ENCODE results near the gene WDR35.

Gene WDR35

GRCh38 chr2:19865151-19865550, 124.8 kb downstream of the WDR35 start:
- no peak for DNase-seq

- no peak for DNase-seq
Observed at GRCh38 chr2:19864381-19864780, 125.5 kb downstream of the WDR35 start.

GRCh38 chr2:19863303-19864041, 126.4 kb downstream of the WDR35 start:
- DNase-seq, result no peak

GRCh38 chr2:19861813-19862212, 128.1 kb downstream of the WDR35 start:
- no peak for DNase-seq

Measured in NCI-H1092 (cell line).